ENCODE data around the gene MLXIP.

The MLXIP gene

GRCh38 chr12:122184517-122184916, 106.0 kb downstream of the MLXIP start:
- no peak overlapping the region for H3K4me3 ChIP-seq (ENCODE audit: low read length)
- no peak overlapping the region for H3K27ac ChIP-seq (ENCODE audit: low read depth, low read length)
- H3K4me1 ChIP-seq (ENCODE audit: control insufficient read depth, insufficient read depth, low read length), result no peaks in the 10 kb centered on the region
- no peak overlapping the region for H3K9ac ChIP-seq (ENCODE audit: low read length)
- H3K36me3 ChIP-seq (ENCODE audit: control insufficient read depth, insufficient read depth, low read length), result no peaks in the 10 kb centered on the region
- no peaks in the 10 kb centered on the region for H3K27me3 ChIP-seq (ENCODE audit: control insufficient read depth, insufficient read depth, low read length)

- H3K36me3 ChIP-seq (ENCODE audit: control insufficient read depth, insufficient read depth, low read length), result no peaks in the 10 kb centered on the region
- no peaks in the 10 kb centered on the region for H3K4me1 ChIP-seq (ENCODE audit: control insufficient read depth, insufficient read depth, low read length)
- H3K27me3 ChIP-seq (ENCODE audit: control insufficient read depth, insufficient read depth, low read length), result no peaks in the 10 kb centered on the region
- no peak overlapping the region for H3K27ac ChIP-seq (ENCODE audit: low read depth, low read length)
- H3K4me3 ChIP-seq (ENCODE audit: low read length), result no peak overlapping the region
- H3K9ac ChIP-seq (ENCODE audit: low read length), result no peak overlapping the region
These were observed 106.5 kb downstream of the MLXIP start for GRCh38 chr12:122185079-122185478.

- no peak overlapping the region for H3K4me3 ChIP-seq (ENCODE audit: low read length)
- H3K27me3 ChIP-seq (ENCODE audit: control insufficient read depth, insufficient read depth, low read length), result no peaks in the 10 kb centered on the region
- H3K36me3 ChIP-seq (ENCODE audit: control insufficient read depth, insufficient read depth, low read length), result no peaks in the 10 kb centered on the region
- H3K4me1 ChIP-seq (ENCODE audit: control insufficient read depth, insufficient read depth, low read length), result no peaks in the 10 kb centered on the region
- H3K9ac ChIP-seq (ENCODE audit: low read length), result no peak overlapping the region
- H3K27ac ChIP-seq (ENCODE audit: low read depth, low read length), result no peak overlapping the region
These were observed 107.0 kb downstream of the MLXIP start for GRCh38 chr12:122185494-122186082.

GRCh38 chr12:122187466-122187865, 108.9 kb downstream of the MLXIP start:
- Histone ChIP-seq H3K4me1 (ENCODE audit: control insufficient read depth, insufficient read depth, low read length) (no peaks in the 10 kb centered on the region), H3K4me3 (ENCODE audit: low read length) (no peak overlapping the region), H3K36me3 (ENCODE audit: control insufficient read depth, insufficient read depth, low read length) (no peaks in the 10 kb centered on the region), H3K27ac (ENCODE audit: low read depth, low read length) (no peak overlapping the region), H3K9ac (ENCODE audit: low read length) (no peak overlapping the region), H3K27me3 (ENCODE audit: control insufficient read depth, insufficient read depth, low read length) (no peaks in the 10 kb centered on the region)

- Histone ChIP-seq H3K4me3 (ENCODE audit: low read length) (no peak overlapping the region), H3K4me1 (ENCODE audit: control insufficient read depth, insufficient read depth, low read length) (no peaks in the 10 kb centered on the region), H3K36me3 (ENCODE audit: control insufficient read depth, insufficient read depth, low read length) (no peaks in the 10 kb centered on the region), H3K27ac (ENCODE audit: low read depth, low read length) (no peak overlapping the region), H3K27me3 (ENCODE audit: control insufficient read depth, insufficient read depth, low read length) (no peaks in the 10 kb centered on the region), H3K9ac (ENCODE audit: low read length) (no peak overlapping the region)
These were observed 111.3 kb downstream of the MLXIP start for GRCh38 chr12:122189626-122190475.

- H3K36me3 ChIP-seq (ENCODE audit: control insufficient read depth, insufficient read depth, low read length), result no peaks in the 10 kb centered on the region
- no peak overlapping the region for H3K9ac ChIP-seq (ENCODE audit: low read length)
- no peaks in the 10 kb centered on the region for H3K4me1 ChIP-seq (ENCODE audit: control insufficient read depth, insufficient read depth, low read length)
- H3K27ac ChIP-seq (ENCODE audit: low read depth, low read length), result no peak overlapping the region
- H3K4me3 ChIP-seq (ENCODE audit: low read length), result no peak overlapping the region
- H3K27me3 ChIP-seq (ENCODE audit: control insufficient read depth, insufficient read depth, low read length), result no peaks in the 10 kb centered on the region
These were observed 112.5 kb downstream of the MLXIP start for GRCh38 chr12:122190842-122191668.

GRCh38 chr12:122192441-122192840, 113.9 kb downstream of the MLXIP start:
- Histone ChIP-seq H3K36me3 (ENCODE audit: control insufficient read depth, insufficient read depth, low read length) (no peaks in the 10 kb centered on the region), H3K4me1 (ENCODE audit: control insufficient read depth, insufficient read depth, low read length) (no peaks in the 10 kb centered on the region), H3K4me3 (ENCODE audit: low read length) (no peak overlapping the region), H3K9ac (ENCODE audit: low read length) (no peak overlapping the region), H3K27me3 (ENCODE audit: control insufficient read depth, insufficient read depth, low read length) (no peaks in the 10 kb centered on the region), H3K27ac (ENCODE audit: low read depth, low read length) (no peak overlapping the region)

GRCh38 chr12:122194804-122195203, 116.2 kb downstream of the MLXIP start:
- Histone ChIP-seq H3K4me3 (ENCODE audit: low read length) (no peak overlapping the region), H3K27ac (ENCODE audit: low read depth, low read length) (no peak overlapping the region), H3K4me1 (ENCODE audit: control insufficient read depth, insufficient read depth, low read length) (no peaks in the 10 kb centered on the region), H3K9ac (ENCODE audit: low read length) (no peak overlapping the region), H3K27me3 (ENCODE audit: control insufficient read depth, insufficient read depth, low read length) (no peaks in the 10 kb centered on the region), H3K36me3 (ENCODE audit: control insufficient read depth, insufficient read depth, low read length) (no peaks in the 10 kb centered on the region)

GRCh38 chr12:122195405-122195804, 116.8 kb downstream of the MLXIP start:
- no peaks in the 10 kb centered on the region for H3K36me3 ChIP-seq (ENCODE audit: control insufficient read depth, insufficient read depth, low read length)
- H3K9ac ChIP-seq (ENCODE audit: low read length), result no peak overlapping the region
- no peaks in the 10 kb centered on the region for H3K4me1 ChIP-seq (ENCODE audit: control insufficient read depth, insufficient read depth, low read length)
- H3K4me3 ChIP-seq (ENCODE audit: low read length), result no peak overlapping the region
- no peaks in the 10 kb centered on the region for H3K27me3 ChIP-seq (ENCODE audit: control insufficient read depth, insufficient read depth, low read length)
- no peak overlapping the region for H3K27ac ChIP-seq (ENCODE audit: low read depth, low read length)

Data from rectal smooth muscle tissue (tissue), 1 donor.